ENCODE data around the gene TECTB.

The TECTB gene

DNA sequence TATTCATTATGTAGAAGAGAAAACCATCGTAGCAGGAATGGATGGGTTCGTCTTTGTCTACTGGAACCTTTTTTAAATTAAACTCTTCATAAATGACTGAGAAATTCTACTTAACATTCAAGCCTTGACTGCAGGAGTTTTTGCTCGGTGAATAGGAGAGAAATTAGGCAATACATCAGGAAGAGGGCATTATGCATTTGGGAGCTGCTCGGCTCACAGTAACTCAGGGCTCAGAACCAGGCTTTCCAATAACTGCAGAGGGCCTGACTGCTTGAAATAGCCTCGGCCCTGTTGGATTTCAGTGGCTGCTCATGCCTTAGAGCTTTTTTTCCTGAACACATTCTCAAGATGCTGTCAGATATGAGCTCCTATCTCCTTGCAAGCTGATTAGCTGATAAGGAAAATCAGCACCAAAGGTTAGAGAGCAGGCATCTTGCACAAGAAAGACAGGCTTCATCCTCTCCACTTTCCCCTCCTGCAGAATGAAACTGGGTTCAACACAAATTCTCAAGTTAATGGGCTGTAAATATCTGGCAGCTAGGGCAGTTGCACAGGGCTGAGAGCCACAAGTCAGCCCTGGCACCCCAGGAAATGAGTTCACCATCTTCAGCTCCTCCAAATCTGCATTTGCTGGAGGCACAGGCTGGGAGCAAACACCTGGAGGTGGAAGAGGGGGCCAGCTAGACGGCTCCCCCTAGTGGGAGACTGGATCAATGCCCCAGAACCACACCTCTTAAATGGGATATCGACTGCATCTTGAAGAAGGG is 24.3 kb downstream of the TECTB start:
- Histone ChIP-seq H3K4me3 (no peak overlapping the region), H3K9ac (ENCODE audit: insufficient read length) (no peak overlapping the region), H3K9me3 (ENCODE audit: low read depth, low read length) (no peaks in the 10 kb centered on the region), H3K36me3 (ENCODE audit: insufficient read depth, low read length) (no peaks in the 10 kb centered on the region), H3K27ac (no peak overlapping the region)
- TF ChIP-seq EZH2 (IDR thresholded peaks at IDR 0.05) (no peak), FOXP2 (optimal IDR thresholded peaks at IDR 0.05; ENCODE audit: control extremely low read depth, extremely low read length, insufficient read depth) (no peak), POLR2AphosphoS5 (IDR thresholded peaks at IDR 0.05; ENCODE audit: borderline replicate concordance, low read depth, low read length) (no peak)
- DNase-seq (ENCODE audit: low read depth, low spot score) = no peak

- no peak for DNase-seq (ENCODE audit: low read depth, low spot score)
- no peak overlapping the region for H3K27ac ChIP-seq
- H3K4me3 ChIP-seq = no peak overlapping the region
- no peaks in the 10 kb centered on the region for H3K36me3 ChIP-seq (ENCODE audit: insufficient read depth, low read length)
- no peak for TF ChIP-seq EZH2 (IDR thresholded peaks at IDR 0.05)
- TF ChIP-seq FOXP2 (optimal IDR thresholded peaks at IDR 0.05; ENCODE audit: control extremely low read depth, extremely low read length, insufficient read depth) = no peak
- TF ChIP-seq POLR2AphosphoS5 (IDR thresholded peaks at IDR 0.05; ENCODE audit: borderline replicate concordance, low read depth, low read length) = no peak
- no peak overlapping the region for H3K9ac ChIP-seq (ENCODE audit: insufficient read length)
- H3K9me3 ChIP-seq (ENCODE audit: low read depth, low read length) = no peaks in the 10 kb centered on the region
Measured at GRCh38 chr10:112308125-112308502, 24.9 kb downstream of the TECTB start.

DNA sequence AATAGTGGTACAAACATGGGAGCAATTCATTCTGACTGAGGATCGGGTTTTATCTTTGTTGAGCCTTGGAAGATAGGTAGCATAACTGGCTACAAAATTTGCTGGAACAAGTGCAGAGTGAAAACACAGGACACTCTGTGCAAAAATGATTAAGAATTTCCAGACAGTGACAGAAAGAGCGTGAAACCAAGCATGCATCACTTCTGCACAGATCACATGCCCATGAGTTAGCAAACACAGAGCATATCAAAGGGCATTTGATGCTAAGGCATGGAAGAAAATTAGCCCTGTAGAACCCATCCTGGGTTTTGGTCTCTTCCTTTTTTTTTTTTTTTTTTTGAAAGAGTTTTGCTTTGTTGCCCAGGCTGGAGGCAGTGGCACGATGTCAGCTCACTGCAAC is 28.3 kb downstream of the TECTB start:
- Histone ChIP-seq H3K9me3 (ENCODE audit: low read depth, low read length) (no peaks in the 10 kb centered on the region), H3K36me3 (ENCODE audit: insufficient read depth, low read length) (no peaks in the 10 kb centered on the region), H3K4me3 (no peak overlapping the region), H3K27ac (no peak overlapping the region), H3K9ac (ENCODE audit: insufficient read length) (no peak overlapping the region)
- TF ChIP-seq POLR2AphosphoS5 (IDR thresholded peaks at IDR 0.05; ENCODE audit: borderline replicate concordance, low read depth, low read length) = no peak
- TF ChIP-seq FOXP2 (optimal IDR thresholded peaks at IDR 0.05; ENCODE audit: control extremely low read depth, extremely low read length, insufficient read depth) = no peak
- no peak for TF ChIP-seq EZH2 (IDR thresholded peaks at IDR 0.05)
- DNase-seq (ENCODE audit: low read depth, low spot score) = no peak

GRCh38 chr10:112313234-112313633 is 30.0 kb downstream of the TECTB start:
- Histone ChIP-seq H3K4me3 (no peak overlapping the region), H3K36me3 (ENCODE audit: insufficient read depth, low read length) (no peaks in the 10 kb centered on the region), H3K9ac (ENCODE audit: insufficient read length) (no peak overlapping the region), H3K27ac (no peak overlapping the region), H3K9me3 (ENCODE audit: low read depth, low read length) (no peaks in the 10 kb centered on the region)
- no peak for TF ChIP-seq FOXP2 (optimal IDR thresholded peaks at IDR 0.05; ENCODE audit: control extremely low read depth, extremely low read length, insufficient read depth)
- TF ChIP-seq EZH2 (IDR thresholded peaks at IDR 0.05) = no peak
- TF ChIP-seq POLR2AphosphoS5 (IDR thresholded peaks at IDR 0.05; ENCODE audit: borderline replicate concordance, low read depth, low read length) = no peak
- no peak for DNase-seq (ENCODE audit: low read depth, low spot score)

DNA sequence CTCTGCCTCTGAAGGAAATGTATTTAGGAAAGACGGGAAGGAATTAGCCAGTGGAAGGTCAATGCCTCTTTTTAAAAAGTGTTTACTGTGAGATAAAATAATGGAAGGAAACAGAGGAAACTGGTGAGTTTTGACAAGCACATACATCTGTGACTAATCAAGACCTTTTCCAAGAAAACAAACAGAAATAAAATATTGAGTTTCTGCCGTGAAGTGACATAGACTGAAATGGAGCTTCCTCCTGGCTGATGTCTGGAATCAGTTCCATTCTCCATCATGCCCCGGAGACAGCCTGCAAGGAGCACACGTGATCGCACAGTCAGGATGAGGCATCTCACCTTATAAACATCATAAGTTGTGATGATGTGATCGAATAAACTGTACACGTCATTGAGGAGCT is 30.7 kb downstream of the TECTB start:
- no peak overlapping the region for H3K27ac ChIP-seq
- no peak for DNase-seq (ENCODE audit: low read depth, low spot score)
- TF ChIP-seq POLR2AphosphoS5 (IDR thresholded peaks at IDR 0.05; ENCODE audit: borderline replicate concordance, low read depth, low read length) (no peak), EZH2 (IDR thresholded peaks at IDR 0.05) (no peak), FOXP2 (optimal IDR thresholded peaks at IDR 0.05; ENCODE audit: control extremely low read depth, extremely low read length, insufficient read depth) (no peak)
- H3K36me3 ChIP-seq (ENCODE audit: insufficient read depth, low read length) = no peaks in the 10 kb centered on the region
- no peak overlapping the region for H3K4me3 ChIP-seq
- H3K9ac ChIP-seq (ENCODE audit: insufficient read length) = no peak overlapping the region
- no peaks in the 10 kb centered on the region for H3K9me3 ChIP-seq (ENCODE audit: low read depth, low read length)

GRCh38 chr10:112314822-112315474 is 31.7 kb downstream of the TECTB start:
- Histone ChIP-seq H3K9ac (ENCODE audit: insufficient read length) (no peak overlapping the region), H3K27ac (no peak overlapping the region), H3K9me3 (ENCODE audit: low read depth, low read length) (no peaks in the 10 kb centered on the region), H3K36me3 (ENCODE audit: insufficient read depth, low read length) (no peaks in the 10 kb centered on the region), H3K4me3 (no peak overlapping the region)
- TF ChIP-seq EZH2 (IDR thresholded peaks at IDR 0.05) = no peak
- TF ChIP-seq FOXP2 (optimal IDR thresholded peaks at IDR 0.05; ENCODE audit: control extremely low read depth, extremely low read length, insufficient read depth) = no peak
- TF ChIP-seq POLR2AphosphoS5 (IDR thresholded peaks at IDR 0.05; ENCODE audit: borderline replicate concordance, low read depth, low read length) = no peak
- DNase-seq (ENCODE audit: low read depth, low spot score) = no peak

- no peaks in the 10 kb centered on the region for H3K36me3 ChIP-seq (ENCODE audit: insufficient read depth, low read length)
- TF ChIP-seq EZH2 (IDR thresholded peaks at IDR 0.05) = no peak
- no peak for TF ChIP-seq POLR2AphosphoS5 (IDR thresholded peaks at IDR 0.05; ENCODE audit: borderline replicate concordance, low read depth, low read length)
- no peak for TF ChIP-seq FOXP2 (optimal IDR thresholded peaks at IDR 0.05; ENCODE audit: control extremely low read depth, extremely low read length, insufficient read depth)
Measured at GRCh38 chr10:112327678-112328077, 44.5 kb downstream of the TECTB start.

GRCh38 chr10:112330162-112330561 is 47.0 kb downstream of the TECTB start:
- no peak for DNase-seq (ENCODE audit: low read depth, low spot score)
- Histone ChIP-seq H3K27ac (no peak overlapping the region), H3K9me3 (ENCODE audit: low read depth, low read length) (no peaks in the 10 kb centered on the region), H3K36me3 (ENCODE audit: insufficient read depth, low read length) (no peaks in the 10 kb centered on the region), H3K4me3 (no peak overlapping the region), H3K9ac (ENCODE audit: insufficient read length) (no peak overlapping the region)
- TF ChIP-seq EZH2 (IDR thresholded peaks at IDR 0.05) = no peak
- no peak for TF ChIP-seq FOXP2 (optimal IDR thresholded peaks at IDR 0.05; ENCODE audit: control extremely low read depth, extremely low read length, insufficient read depth)
- no peak for TF ChIP-seq POLR2AphosphoS5 (IDR thresholded peaks at IDR 0.05; ENCODE audit: borderline replicate concordance, low read depth, low read length)

More at GRCh38 chr10:112327678-112328077, 44.5 kb downstream of the TECTB start:
- Histone ChIP-seq H3K4me3 (no peak overlapping the region), H3K27ac (no peak overlapping the region), H3K9ac (ENCODE audit: insufficient read length) (no peak overlapping the region), H3K9me3 (ENCODE audit: low read depth, low read length) (no peaks in the 10 kb centered on the region)
- DNase-seq (ENCODE audit: low read depth, low spot score) = no peak
